Stimulated activated CD4-positive, alpha-beta T cell treated with anti-CD3 and anti-CD28 coated beads, TNF-alpha, amount 100 ng/mL, for 1 hour (primary cell): ENCODE data around the gene SYNGR4.
"Not testable (repeated sequence)": the region's sequence is repeated elsewhere in the genome, so short reads cannot be mapped to it uniquely, and the experiment has no call there.

Experiments
- DNase-seq, 3 donors: peaks; one replicate each; pipeline ENCODE4 v3.0.0-alpha.2; 2020; ENCODE audit warnings: low read depth in 3 of 3, low spot score in 1 of 3

Gene SYNGR4, protein sequence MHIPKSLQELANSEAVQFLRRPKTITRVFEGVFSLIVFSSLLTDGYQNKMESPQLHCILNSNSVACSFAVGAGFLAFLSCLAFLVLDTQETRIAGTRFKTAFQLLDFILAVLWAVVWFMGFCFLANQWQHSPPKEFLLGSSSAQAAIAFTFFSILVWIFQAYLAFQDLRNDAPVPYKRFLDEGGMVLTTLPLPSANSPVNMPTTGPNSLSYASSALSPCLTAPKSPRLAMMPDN

DNA sequence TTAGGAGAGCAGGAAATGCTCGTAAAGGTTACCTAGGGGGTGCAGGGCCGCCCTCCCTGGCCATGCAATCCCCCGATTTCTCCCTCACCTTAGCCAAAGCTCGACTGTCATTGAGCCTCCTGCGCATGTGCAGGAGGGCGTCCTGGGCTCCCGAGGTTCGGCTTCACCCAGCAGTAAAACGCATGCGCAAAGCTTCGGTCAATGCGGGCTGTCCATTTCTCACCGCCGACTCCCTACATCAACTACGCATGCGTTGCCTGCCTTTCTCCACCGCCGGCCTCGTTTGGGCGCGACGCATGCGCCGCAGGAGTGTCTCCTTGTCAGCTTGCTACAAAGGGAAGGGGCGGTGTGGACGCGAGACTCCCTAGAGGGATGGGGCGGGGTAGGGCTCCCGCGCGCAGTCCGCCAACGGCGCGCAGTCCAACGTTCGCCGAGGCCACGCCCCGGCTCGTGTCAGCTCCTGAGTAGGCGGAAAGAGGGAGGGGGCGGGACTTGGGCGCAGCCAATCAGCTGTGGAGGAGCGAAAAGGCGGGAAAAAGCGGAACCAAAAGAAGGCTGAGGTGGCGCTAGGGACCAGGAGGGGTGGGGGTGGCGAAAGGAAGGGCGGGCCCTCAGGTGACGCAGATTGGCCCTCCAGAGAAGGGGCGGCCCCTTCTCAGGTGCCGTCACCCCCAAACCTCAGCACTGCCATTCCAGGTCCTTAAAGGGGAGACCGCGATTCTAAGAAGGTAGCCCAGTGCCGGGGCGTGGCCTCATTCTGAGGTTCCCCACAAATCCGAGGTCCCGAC is at the start of gene SYNGR4, which contains the start of gene TMEM143:
SYNGR4 (plus strand) TSS at position 558 of the 788 bp plus-strand sequence. CDS start 1,476 bp downstream, outside the sequence.
TMEM143 (minus strand) TSS at position 131 of the 788 bp plus-strand sequence; CDS start at position 111, 20 bp downstream.
- peak; percentile 92 to 98 (median 97) for DNase-seq

DNA sequence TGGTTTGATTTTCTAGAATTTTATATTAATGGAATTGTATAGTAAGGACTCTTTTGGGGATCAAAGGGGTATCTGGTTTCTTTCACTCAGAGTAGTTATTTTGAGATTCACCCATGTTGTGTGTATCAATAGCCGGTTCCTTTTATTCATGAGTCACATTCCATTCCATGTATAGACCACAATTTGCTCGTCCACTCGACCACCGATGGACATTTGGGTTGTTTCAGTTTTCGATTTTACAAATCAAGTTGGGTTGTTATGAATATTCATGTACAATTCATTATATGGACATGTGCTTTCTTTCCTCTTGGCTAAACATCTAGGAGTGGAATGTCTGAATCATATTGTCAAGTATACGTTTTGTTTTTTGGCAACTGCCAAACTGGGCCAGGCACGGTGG is 48.5 kb upstream of the SYNGR4 start:
- no peak for DNase-seq

DNA sequence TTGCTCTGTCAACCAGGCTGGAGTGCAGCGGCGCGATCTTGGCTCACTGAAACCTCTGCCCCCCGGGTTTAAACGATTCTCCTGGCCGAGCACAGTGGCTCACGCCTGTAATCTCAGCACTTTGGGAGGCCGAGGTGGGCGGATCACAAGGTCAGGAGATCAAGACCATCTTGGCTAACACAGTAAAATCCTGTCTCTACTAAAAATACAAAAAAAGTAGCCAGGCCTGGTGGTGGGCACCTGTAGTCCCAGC is 46.5 kb upstream of the SYNGR4 start:
- DNase-seq = not testable (repeated sequence)

DNA sequence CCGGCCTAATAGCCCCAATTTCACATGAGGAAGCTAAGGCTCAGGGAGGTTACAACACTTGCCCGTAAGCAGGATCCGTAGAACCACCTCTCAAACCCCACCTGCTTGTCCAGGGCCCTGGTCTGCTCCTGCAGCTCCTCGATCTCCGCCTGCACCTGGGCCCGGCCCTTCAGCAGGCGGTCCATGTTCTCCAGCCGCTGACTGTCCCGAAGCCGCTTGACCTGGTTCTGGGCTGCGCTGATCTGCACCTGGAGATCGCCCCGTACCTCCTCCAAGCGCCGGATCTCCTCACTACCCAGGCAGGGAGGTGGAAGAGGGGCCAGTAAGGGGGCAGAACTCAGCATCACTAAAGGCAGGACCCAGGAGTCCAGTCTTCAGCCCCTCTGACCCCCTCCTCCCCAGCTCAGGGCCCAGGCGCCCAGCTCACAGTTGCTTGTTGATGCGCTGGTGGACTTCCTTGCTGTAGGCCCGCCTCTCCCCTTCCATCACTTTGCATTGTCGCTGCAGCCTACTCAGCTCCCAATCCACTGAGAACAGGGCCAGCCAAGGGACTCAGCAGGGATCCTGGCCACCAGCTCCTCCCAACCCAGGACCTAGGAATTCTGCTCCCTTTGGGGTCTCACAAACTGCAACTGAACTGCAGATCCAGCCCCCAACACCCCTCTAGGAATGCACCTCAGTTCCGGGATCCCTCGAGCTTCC is 45.7 kb upstream of the SYNGR4 start:
- no peak for DNase-seq

DNA sequence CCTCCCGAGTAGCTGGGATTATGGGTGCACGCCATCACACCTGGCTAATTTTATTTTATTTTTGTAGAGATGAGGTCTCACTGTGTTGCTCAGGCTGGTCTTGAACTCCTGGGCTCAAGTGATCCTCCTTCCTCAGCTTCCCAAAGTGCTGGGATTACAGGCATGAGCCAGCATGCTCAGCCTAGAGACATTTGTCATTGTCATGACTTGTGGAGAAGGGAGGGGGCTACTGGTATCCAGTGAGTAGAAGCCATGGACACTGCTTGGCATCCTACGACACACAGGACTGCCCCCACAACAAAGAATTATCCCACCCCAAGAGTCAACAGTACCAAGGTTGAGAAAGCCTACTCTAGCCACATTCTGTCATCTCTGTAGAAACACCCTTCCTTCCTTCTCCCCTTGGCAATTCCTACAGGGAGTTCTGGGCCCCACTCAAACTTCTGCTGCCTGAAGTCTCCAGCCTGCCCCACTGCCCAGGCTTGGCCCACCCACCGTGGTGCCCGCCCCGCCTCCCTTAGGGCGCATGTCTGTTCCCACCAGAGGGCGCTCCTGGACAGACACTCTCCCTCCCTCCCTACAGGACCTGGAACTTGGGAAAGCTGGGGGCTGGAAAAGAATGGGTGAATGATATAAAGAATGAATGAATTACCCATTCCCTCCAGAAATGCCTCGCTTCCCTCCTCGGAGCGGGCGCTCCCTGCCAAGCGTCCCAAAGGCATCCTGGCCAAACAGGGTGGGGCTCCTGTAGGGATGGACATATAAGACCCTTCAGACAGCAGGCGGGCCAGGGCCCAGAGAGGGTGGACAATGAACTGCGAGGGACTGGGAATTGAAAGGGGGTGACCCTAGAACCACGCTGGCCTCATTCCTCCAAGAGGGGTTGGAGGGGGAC is 44.3 kb upstream of the SYNGR4 start:
- DNase-seq = peak in 2 of 3 donors; percentile 61 to 68

DNA sequence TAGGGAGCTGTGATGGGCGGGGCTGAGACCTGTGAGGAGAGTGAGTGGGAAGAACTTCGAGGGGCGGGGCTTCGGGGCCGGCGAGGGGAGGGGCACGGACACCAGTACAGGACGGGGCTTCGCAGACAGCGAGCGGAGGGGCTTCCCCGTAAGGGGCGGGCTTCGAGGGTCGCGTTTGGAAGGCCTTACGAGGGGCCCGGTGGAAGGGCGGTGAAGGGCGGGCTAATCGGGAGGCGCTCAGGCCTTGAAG is 42.9 kb upstream of the SYNGR4 start:
- peak; percentile 86 to 95 (median 94) for DNase-seq

- DNase-seq = peak; percentile 97 to 100 (median 99)
Observed at GRCh38 chr19:48321622-48322591, 42.3 kb upstream of the SYNGR4 start.

GRCh38 chr19:48325265-48325910 is 38.8 kb upstream of the SYNGR4 start, which contains the start of gene EMP3:
TSS of gene EMP3 (plus strand) at chr19:48325552. CDS start at chr19:48326845, 1,293 bp downstream.
- peak; percentile 67 to 74 (median 72) for DNase-seq

DNA sequence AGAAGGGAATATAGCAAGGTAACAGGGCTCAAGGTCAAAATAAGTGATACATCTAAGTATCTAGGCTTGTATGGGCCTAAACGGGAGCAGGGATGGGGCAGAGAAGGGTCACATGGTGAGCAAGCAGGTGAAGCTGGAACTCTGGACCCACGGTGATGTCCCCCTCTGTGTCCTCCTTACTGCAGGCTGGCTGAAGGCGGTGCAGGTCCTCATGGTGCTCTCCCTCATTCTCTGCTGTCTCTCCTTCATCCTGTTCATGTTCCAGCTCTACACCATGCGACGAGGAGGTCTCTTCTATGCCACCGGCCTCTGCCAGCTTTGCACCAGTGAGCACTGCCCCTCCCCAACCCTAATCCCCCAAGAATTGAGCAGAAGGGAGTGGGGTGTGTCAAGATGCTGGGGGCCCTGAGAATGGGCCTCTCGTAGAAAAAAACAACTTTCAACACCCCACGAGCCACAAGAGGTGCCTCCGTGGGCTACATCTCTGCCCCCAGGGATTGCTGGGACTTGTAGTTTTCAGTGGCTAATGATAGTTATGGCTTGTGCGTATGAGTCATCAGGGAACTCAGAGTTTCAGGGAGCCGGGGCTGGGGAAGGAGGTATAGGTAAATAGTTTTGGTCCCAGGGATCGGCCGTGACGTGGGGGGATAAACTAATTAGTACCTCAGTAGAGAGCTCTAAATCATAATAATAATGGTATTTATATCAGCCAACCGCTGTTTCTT is 34.8 kb upstream of the SYNGR4 start:
- DNase-seq = peak in 1 of 3 donors; percentile 26

DNA sequence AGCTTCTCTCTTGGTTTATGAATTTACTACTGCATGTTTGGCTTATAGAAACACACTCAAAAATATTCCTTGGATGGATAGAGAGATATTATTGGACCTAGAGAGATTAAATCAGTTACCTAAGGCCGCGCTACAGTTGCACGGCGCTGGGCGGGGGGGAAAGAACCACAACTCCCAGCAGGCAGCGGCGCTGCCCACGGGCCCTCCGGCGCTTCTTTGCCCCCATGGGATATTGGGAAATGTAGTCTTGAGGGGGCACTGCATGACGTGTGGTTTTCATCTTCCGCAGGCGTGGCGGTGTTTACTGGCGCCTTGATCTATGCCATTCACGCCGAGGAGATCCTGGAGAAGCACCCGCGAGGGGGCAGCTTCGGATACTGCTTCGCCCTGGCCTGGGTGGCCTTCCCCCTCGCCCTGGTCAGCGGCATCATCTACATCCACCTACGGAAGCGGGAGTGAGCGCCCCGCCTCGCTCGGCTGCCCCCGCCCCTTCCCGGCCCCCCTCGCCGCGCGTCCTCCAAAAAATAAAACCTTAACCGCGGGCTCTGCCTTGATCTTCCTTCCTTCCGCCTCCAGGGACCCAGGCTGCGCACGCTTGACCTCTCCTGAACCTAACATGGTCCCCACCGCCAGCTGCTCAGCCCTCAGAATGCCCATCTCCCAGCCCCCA is 34.0 kb upstream of the SYNGR4 start:
- DNase-seq = peak; percentile 53 to 63 (median 60)

DNA sequence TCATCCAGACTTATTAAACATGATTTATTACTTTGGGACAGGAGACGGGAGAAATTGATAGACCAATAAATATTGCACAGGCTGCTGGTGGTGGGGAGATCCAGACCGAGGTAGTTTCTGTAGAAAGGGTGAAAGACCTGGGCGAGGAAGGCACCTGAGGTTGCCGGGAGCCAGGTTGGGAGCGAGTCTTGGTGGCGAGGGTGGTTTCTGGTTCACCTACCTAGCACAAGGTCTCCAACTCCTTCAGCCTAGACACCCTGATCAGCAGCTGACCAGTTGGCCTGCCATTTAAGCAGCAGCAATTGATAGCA is 31.9 kb upstream of the SYNGR4 start:
- no peak for DNase-seq

DNA sequence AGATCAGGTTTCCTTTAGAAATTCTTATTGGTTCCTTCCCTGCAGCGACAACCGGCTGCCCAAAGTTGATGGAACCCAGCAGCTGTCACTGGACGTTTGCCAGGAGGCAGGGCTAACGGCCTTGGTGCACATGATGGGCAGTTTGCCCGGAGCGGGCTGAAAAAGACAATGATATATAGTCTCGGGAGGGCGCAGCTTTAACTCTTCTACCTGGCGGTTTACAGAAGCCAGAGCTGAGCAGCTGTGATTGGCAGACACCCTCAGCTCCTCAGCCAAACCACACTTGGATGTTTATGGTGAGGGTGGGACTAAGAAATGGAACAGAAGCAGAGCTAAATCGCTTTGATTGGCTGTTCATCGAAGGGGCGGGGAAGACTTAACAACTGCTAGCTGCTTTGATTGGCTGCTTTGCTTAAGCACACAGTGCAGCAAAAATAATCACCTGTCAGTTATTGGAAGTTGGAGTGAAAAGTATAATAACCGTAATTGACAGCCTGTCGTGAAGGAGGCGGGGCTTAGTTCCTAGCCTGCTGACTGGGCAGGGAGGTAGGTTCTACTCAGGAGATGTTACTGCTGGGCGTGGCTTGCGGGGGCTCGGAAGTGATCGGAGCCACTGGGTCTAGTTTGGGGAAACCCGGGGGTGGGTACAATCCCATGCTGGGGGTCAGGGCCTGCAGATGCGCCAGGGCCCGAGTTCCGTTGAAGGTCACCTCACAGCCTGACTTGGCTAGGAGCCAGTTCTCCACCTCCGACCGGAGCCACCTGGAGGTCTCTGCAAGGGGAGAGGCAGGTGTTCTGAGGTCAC is 31.3 kb upstream of the SYNGR4 start:
- DNase-seq = peak; percentile 75 to 92 (median 86)

GRCh38 chr19:48333467-48334384 is 30.4 kb upstream of the SYNGR4 start:
- DNase-seq = peak; percentile 84 to 90 (median 88)

GRCh38 chr19:48338253-48338755 is 25.9 kb upstream of the SYNGR4 start:
- no peak for DNase-seq

GRCh38 chr19:48338802-48339503 is 25.2 kb upstream of the SYNGR4 start:
- no peak for DNase-seq

- DNase-seq = no peak
Observed at GRCh38 chr19:48340995-48341394, 23.2 kb upstream of the SYNGR4 start.
